D721Med (cell line): ENCODE measurements around the gene SMIM15.

Experiments
- DNase-seq: peaks from one replicate; pipeline ENCODE4 v3.0.0; 2011; ENCODE audit warnings: low spot score; ENCODE audit not compliant: insufficient read length
- FAIRE-seq: peaks from 2 replicates; lab custom pipeline; 2011; peaks lifted over from hg19 to GRCh38; lab: Jason Lieb, UNC
- CTCF ChIP-seq: IDR thresholded peaks from 2 replicates; pipeline ENCODE4 v1.5.1; 2012; ENCODE audit warnings: mild to moderate bottlenecking, control low read depth; ENCODE audit not compliant: insufficient read depth; ENCODE audit errors: missing control alignments

Gene SMIM15

GRCh38 chr5:61141801-61142200 lies 20.5 kb downstream of the SMIM15 start:
- no peak for DNase-seq
- TF ChIP-seq CTCF: no peak
- FAIRE-seq: no peak

- DNase-seq (no peak), FAIRE-seq (no peak)
- TF ChIP-seq CTCF: no peak
These were observed 22.3 kb downstream of the SMIM15 start for GRCh38 chr5:61139931-61140330.

GRCh38 chr5:61139094-61139873 lies 23.0 kb downstream of the SMIM15 start:
- no peak for TF ChIP-seq CTCF
- FAIRE-seq (no peak), DNase-seq (no peak)

- no peak for FAIRE-seq
- DNase-seq: no peak
- TF ChIP-seq CTCF: no peak
These were observed 24.4 kb downstream of the SMIM15 start for GRCh38 chr5:61137835-61138234.

- FAIRE-seq: no peak
- no peak for DNase-seq
These were observed 29.7 kb downstream of the SMIM15 start for GRCh38 chr5:61132559-61132958.

GRCh38 chr5:61130289-61130688 lies 32.0 kb downstream of the SMIM15 start:
- no peak for DNase-seq
- FAIRE-seq: no peak
- TF ChIP-seq CTCF: no peak

More at GRCh38 chr5:61132559-61132958, 29.7 kb downstream of the SMIM15 start:
- no peak for TF ChIP-seq CTCF

- FAIRE-seq: no peak
- TF ChIP-seq CTCF: no peak
- DNase-seq: no peak
These were observed 39.1 kb downstream of the SMIM15 start for GRCh38 chr5:61123145-61123544.
